IPS-18c (cell line): Measurements from ENCODE around the gene IL25.
"Not testable (repeated sequence)": the region's sequence is repeated elsewhere in the genome, so short reads cannot be mapped to it uniquely, and the experiment has no call there.

Experiments used
- H3K4me3 ChIP-seq: 2 replicates; pipeline ENCODE4 v1.7.0; 2013; ENCODE audit warnings: low read depth, mild to moderate bottlenecking, low read length, moderate library complexity; ENCODE audit not compliant: insufficient read depth
- H3K9me3 ChIP-seq: one replicate; pipeline ENCODE4 v1.6.1; 2013; ENCODE audit warnings: mild to moderate bottlenecking, low read length, moderate library complexity; ENCODE audit not compliant: control insufficient read depth, insufficient read depth

The IL25 gene

DNA sequence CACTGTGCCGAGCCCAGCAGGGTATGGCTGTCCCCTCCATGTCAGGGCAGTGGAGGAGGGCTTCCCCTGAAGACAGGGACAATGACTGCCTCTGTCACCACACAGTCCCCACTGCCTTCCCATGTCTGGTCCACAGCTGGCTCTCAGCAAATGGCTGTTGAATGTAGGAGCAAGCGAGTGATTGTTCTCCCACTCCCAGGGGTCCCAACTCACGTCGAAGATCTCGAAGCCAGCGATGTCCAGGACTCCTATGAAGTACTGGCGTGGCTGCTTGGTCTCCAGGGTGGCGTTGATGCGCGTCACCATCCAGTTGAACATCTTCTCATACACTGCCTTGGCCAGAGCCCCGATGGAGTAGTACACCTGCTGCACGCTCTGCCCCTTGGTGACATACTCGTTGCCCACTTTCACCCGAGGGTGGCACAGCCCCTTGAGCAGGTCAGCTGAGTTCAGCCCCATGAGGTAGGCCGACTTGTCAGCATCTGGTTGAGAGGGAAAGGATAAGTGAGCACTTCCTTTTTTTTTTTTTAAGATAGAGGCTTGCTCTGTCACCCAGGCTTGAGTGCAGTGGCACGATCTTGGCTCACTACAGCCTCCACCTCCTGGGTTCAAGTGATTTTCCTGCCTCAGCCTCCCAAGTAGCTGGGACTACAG, 28.0 kb downstream of the IL25 start:
- H3K4me3 ChIP-seq, H3K9me3 ChIP-seq: not testable (repeated sequence)

DNA sequence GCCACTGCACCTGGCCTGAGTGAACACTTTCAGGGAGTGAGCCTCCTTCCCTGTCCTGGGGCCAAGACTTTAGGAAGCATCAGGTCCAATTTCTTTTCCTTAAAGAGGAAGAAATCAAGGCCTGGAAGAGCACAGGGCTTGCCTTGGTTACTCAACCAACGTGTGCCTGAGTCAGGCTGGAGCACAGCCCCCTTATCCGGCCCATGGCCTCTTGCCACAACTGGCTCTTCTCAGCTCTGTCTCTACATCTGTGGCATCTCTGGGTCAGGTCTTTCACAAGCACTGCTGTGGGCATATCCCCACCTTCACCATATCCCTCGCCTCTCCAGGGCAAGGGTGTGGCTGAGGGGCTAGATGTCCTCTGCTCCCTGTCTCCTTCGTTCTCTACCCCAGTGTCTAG, 28.7 kb downstream of the IL25 start:
- Histone ChIP-seq H3K4me3 (no peak overlapping the region), H3K9me3 (no peaks in the 10 kb centered on the region)

DNA sequence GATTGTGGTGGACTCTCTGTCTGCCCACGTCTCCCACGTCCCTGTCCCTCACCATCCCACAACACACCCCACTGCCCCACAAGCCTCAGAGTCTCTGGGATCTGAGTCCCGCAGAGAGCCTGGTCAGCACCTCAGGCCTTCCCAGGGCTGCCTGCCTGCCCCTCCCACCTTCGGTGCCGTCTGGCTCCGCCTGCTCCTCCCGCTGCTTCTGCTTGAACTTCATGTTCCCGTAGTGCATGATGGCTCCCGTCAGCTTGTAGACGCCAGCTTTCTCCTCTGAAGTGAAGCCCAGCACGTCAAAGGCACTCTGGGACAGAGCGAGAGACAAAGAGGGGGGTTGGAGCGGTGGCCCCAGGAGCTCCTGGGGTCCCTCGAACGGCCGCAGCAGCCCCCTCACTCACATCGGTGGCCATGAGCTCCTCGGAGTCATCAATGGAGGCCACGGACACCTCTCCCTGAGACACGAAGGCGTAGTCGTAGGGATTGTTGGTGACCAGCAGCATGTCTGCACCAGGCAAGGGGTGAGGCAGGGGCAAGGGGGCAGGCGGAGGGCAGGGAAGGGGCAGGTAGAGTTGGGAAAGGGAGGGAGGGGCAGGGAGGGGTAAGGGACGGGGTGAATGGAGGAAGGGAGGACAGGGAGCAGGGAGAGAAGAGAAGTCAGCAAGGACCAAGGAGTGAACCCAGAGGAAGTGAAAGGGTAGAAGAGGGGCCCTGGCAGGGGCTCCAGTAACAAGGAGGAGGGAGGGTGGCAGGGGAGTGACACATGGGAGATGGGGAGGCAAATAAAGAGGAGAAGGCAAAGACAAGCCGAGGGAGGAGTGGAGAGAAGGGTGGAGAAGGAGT, 29.9 kb downstream of the IL25 start:
- H3K4me3 ChIP-seq = no peak overlapping the region
- no peaks in the 10 kb centered on the region for H3K9me3 ChIP-seq

DNA sequence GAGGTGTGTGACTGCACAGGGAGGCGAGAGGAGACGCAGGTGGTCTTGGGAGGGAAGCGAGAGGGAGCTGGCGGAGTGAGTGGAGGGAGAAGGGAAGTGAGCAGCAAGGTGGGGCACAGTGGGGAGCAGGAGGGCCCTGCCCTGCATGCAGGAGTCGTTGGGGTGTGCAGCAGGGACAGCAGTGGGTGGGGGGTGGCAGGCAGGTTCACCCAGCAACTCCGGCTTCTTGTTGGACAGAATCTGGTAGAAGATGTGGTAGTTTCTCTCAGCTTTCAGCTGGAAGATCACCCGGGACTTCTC, 30.5 kb downstream of the IL25 start:
- H3K4me3 ChIP-seq = no peak overlapping the region
- no peaks in the 10 kb centered on the region for H3K9me3 ChIP-seq

DNA sequence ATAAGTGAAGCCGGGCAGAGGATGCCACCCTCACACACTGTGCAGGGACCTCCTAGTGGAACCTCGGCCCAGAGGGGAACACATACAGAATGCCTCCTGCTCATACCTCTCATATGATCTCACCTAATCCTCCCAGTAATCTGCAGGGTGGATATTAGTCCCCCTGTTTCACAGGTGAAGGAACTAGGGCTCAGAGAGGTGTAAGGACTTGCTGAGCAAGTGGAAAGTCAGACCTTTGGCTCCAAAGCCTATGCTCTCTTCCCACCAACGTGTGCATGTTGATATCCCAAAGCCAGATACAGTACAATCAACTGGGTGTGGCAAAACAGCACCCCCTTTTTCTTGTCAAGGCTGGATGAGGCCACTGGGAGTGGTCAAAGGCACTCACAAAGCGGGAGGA, 31.3 kb downstream of the IL25 start:
- H3K9me3 ChIP-seq = no peaks in the 10 kb centered on the region
- H3K4me3 ChIP-seq = no peak overlapping the region

DNA sequence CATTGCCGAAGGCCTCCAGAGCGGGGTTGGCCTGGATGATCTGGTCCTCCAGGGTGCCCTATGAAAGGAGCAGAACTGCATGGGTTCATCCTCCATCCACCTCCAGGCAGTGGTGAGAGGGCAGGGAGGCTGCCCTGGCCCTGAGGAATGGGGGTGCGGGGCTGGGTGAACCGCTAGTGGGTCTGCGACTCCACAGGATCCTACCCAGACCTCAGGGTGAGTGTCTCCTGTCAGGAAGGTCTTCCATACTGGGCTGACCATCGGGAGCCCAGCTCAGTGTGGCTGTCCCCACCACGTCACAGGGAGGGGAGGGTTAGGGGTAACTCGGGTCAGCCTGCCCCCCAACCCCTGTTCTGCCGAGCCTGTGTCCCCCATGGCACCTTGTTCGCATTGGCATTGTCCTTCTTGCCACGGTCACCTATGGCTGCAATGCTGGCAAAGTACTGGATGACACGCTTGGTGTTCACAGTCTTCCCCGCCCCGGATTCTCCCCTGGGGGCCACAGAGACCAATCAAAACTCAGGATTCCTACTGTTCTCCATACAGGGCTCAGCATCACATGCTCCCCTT, 31.8 kb downstream of the IL25 start:
- no peaks in the 10 kb centered on the region for H3K9me3 ChIP-seq

DNA sequence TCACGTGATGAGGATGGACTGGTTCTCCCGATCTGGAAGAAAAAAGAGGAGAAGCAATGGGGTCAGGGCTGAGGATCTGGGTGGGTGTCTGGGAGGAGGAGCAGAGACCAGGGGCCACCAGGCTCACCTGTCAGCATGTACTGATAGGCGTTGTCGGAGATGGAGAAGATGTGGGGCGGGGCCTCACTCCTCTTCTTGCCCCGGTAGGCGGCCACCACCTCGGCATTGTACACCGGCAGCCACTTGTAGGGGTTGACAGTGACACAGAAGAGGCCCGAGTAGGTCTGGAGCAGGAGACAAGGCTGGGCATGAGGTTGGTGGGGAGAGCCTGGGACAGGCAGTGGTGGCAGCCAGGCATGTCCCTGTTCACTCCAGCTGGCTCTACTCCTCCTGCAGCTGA, 32.5 kb downstream of the IL25 start:
- Histone ChIP-seq H3K9me3 (no peaks in the 10 kb centered on the region), H3K4me3 (no peak overlapping the region)

More for the DNA sequence above, 31.8 kb downstream of the IL25 start:
- no peak overlapping the region for H3K4me3 ChIP-seq

DNA sequence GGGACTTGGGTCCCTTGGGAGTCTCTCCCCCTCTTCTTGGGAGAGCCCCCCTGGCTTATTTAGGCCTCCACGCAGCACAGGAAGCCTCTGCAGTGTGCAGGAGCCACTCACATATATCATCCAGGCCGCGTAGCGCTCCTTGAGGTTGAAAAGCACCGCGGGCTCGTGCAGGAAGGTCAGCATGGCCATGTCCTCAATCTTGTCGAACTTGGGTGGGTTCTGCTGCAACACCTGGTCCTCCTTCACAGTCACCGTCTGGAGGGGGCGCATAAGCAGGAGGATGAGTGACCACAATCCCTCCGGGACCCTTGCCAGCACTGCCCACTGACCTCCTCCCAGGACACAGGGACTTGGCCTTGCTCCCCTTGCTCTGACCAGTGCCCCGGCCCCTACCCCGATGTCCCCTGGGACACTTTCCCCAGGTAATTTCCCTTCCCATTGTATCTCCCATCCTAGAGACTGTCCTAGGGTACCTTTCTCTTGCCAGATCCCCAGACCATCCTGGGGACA, 33.0 kb downstream of the IL25 start:
- H3K4me3 ChIP-seq = no peak overlapping the region
- H3K9me3 ChIP-seq = no peaks in the 10 kb centered on the region

DNA sequence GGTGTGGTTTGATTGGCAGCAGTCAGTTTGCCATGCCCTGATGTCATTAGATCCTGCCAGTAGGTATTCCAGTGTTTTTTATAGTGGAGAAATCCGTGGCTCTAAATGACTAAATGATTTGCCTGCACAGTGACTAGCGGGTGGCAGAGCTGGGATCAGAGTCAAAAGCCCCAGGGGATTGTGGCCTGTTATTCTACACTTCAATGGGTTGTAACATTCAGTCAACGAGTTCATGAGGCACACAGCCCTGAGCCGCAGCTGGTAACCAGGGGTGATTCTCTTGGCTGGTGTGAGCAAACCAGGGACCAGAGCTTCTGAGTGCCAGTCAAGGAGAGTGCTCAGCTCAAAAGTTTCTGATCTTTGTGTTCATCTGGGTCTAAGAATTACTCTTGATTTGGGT, 33.6 kb downstream of the IL25 start:
- H3K9me3 ChIP-seq = no peaks in the 10 kb centered on the region
- H3K4me3 ChIP-seq = no peak overlapping the region

DNA sequence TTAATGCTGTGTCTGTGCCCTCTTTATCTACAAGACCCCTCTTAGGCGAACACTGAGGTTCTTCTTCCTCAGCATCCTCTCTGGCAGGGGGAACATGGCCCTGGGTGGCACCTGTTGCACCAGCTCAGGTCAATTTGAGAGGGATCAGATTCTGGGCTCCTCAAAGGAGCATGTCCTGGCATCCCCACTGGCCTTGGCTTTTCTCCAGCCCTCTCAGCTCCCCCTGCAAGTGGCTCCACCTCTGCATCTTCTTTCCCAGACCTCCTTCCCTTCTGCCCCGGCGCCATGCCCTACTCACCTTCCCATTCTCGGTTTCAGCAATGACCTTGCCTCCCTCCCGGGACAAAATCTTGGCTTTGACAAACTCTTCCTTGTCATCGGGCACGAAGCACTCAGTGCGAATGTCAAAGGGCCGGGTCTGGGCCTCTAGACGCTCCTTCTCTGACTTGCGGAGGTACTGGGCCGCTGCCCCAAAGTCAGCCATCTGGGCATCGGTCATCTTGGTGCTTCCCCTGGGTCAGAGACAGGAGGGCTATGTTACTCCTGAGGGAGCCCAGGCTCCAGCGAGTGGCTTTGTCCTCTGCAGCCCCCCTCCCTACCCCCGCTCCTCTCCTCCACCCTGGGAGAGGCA, 34.2 kb downstream of the IL25 start:
- Histone ChIP-seq H3K4me3 (no peak overlapping the region), H3K9me3 (no peaks in the 10 kb centered on the region)

DNA sequence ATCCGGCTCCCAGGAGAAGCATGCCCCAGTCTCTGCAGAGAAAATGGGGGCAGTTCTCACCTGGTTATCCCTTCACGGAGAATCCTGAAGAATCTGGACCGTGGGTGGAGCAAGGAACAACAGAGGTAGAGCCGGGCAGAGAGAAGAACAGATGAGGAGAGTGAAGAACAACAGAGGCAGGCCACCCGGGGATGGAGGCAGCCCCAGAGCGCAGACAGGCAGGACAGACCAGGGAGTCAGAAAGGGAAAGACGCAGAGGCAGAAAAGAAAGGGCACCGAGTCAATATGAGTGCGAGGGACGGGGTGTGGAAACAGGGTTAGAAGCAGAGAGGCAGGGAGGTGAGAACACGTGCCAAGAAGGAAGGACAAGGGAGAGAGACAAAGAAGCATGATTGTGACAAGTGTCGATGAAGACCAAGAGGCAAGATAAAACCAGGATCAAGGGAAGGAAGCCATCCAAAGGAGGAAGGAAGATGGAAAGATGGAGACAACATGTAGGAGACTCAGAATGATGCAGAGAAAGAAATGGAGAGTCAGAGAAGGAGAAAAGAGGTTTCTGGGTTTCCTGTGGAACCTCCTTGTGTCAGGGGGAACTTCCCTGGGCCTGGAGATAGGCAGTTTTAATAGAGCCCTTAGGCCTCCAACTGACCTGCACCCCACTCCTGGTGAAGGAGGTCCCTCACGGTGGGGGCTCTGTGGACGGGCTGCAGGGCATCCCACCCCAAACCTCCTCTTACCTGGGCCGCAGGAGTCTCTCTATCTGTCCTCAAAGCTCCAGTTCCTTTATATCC, 35.1 kb downstream of the IL25 start, which contains the start of gene MYH6:
MYH6 (minus strand) TSS at position 758 of the 791 bp plus-strand sequence. CDS start 1,050 bp downstream, outside the sequence.
- no peak within 1 kb of the TSS for H3K4me3 ChIP-seq
- H3K9me3 ChIP-seq = no peaks in the 10 kb centered on the region

DNA sequence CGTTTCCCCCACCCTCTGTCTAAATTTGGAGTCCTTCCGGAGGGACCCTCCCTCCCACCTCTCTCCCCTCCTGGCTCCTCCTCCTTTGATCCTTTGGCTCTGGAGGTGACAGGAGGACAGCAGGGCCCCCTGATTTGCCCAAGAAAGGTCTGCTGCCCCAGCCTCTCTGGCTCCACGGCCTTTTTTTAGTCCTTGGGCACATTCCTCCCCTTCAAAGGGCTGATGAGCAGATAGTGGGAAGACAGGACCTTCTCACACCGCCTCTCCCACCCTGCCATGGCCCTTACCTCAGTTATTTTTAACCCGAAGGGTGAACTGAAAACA, 35.7 kb downstream of the IL25 start:
- Histone ChIP-seq H3K9me3 (no peaks in the 10 kb centered on the region), H3K4me3 (no peak overlapping the region)

DNA sequence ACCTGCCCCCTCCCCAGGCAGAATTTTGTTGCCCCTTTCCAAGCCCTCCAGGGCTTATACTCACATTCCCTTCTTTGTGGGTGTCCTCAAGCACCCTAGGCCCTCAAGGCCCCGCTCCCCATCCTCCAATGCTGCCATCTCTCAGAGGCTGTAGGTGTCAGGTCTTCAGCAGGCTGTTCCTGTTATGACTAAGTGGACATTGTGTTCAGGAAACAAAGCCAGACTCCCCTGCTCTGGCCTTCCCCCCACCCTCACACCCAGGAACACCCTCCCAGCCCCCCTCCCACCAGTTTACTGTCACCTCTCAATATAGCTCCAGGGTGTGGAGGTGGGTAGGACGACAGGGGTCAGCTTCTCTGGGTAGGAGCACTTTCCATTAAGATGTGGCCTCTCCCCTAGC, 36.9 kb downstream of the IL25 start:
- no peaks in the 10 kb centered on the region for H3K9me3 ChIP-seq
- H3K4me3 ChIP-seq = no peak overlapping the region

DNA sequence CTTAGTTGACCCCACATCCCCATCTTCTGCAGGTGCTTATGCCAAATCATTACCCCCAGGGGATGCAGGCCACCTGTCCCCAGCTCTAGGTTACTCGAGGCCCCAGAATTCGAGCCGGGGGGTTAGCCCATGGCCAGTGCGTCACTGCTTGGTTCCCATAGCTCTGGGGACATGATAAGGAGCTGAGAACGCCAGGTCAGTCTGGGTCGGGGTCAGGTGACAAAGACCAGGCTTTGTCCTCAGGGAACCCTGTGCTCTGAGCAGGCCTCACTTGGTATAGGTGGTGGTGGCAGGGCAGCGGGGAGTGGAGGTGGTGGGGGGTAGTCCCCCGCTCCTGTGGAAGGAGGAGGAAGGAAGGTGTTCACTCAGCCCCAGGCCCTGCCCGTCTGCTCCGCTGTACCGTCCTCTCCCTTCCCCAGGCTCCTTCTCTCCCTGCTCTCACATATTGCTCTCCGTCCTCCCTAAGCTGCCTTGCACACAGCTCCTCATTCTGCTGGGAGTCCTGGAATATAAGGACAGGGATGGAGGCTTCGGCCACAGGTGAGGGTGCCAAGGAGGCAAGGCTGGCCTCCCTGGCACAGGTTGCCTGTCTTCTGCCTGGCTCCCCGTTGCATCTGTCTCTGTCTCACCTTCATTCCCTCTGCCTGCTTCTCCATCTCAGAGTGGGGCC, 37.5 kb downstream of the IL25 start:
- Histone ChIP-seq H3K4me3 (no peak overlapping the region), H3K9me3 (peaks cover 1% of the 10 kb centered on the region)

DNA sequence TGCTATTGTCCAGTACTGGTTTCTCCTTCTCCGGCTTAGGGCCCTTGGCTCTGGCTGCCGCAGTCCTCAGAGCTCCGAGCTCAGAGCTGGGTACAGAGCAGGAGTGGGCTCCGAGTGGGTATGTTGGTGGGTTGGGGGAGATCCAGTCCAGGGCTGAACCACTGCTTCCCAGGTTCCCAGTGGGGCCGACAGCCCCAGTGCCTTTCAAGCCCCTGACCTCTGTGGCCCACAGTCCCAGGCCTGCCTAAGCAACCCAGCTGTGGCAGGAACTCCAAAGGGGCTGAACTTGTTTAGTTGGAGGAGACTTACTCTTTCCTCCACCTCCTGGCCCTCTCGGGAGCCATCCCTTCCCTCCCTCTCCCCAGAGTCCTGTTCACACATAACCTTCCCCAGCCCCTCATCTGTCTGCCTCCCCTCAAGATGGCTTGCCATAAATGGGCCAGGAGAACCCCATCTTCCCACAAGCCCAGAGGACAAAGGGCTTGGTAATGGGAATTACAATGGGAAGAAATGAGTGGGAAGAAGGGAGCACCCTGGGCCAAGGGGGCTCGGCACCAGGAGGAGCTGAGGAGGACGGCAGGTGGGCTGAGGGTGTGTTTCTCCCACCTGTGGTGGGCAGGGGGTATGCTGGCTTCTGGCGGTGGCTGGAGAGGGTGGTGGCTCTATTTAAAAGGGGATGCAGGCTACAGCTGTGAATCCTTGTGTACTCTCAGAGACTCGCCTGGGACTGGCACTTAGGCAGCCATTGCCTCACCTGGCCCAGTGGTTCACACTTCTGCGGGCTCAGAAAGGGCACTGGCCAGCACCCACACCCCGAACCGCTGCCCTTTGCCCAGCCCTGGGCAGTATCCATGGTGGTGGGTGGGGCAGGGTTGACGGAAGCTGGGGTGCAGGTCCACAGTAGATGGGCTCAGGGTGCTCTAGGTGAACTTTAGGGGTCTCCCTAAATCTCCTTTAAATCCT, 39.2 kb downstream of the IL25 start:
- H3K4me3 ChIP-seq = no peak overlapping the region
- H3K9me3 ChIP-seq = peaks cover 2% of the 10 kb centered on the region

DNA sequence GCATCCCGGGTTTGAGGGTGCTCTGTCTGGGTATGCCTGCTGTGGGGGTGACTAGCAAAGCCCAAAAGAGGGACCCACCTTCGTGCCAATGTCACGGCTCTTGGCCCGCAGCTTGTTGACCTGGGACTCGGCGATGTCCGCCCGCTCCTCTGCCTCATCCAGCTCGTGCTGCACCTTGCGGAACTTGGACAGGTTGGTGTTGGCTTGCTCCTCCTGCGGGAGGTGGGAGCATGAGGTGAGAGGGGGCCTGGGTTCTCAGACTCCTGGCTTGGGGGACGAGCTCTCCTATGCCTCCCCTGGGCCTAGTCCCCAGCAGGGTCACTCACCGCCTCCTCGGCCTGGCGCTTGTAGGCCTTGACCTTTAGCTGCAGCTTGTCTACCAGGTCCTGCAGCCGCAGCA, 41.1 kb downstream of the IL25 start:
- Histone ChIP-seq H3K4me3 (no peak overlapping the region), H3K9me3 (peaks cover 2% of the 10 kb centered on the region)
